ENCODE measurements around the gene TAAR9. TPM values are rescaled to one million over a fixed set of nuclear protein-coding genes. Genes with fewer than 3 reads are reported as not detected.

TAAR9 gene
- polyA plus RNA-seq, 1 of the 3 experiments (the other 2 are of a cell fraction): not detected

- no peak for TF ChIP-seq RAD21 (IDR thresholded peaks at IDR 0.05; ENCODE audit: low read length)
- TF ChIP-seq USF1 (IDR thresholded peaks at IDR 0.05; ENCODE audit: borderline replicate concordance, low read depth): no peak
- no peak for TF ChIP-seq PBX3 (IDR thresholded peaks at IDR 0.05)
- no peak for TF ChIP-seq JUND (IDR thresholded peaks at IDR 0.05)
- TF ChIP-seq FOXJ3 (CRISPR knock-in tag; IDR thresholded peaks at IDR 0.05): no peak
Measured at GRCh38 chr6:132584698-132585097, 46.6 kb downstream of the TAAR9 start (continued).

- ChIA-PET POLR2A (no interaction called here), CTCF (no interaction called here)
- Histone ChIP-seq H3K4me1 (ENCODE audit: control insufficient read depth in 1 of 2, insufficient read depth in 2 of 2, low read depth in 1 of 2, low read length in 1 of 2) (no peaks in the 10 kb centered on the region), H4K20me1 (ENCODE audit: insufficient read depth) (no peaks in the 10 kb centered on the region), H3K79me2 (ENCODE audit: insufficient read depth) (no peaks in the 10 kb centered on the region), H3K4me2 (no peak overlapping the region), H3K9me3 (no peaks in the 10 kb centered on the region), H3K9me2 (no peaks in the 10 kb centered on the region), H3K27me3 (ENCODE audit: insufficient read depth) (no peaks in the 10 kb centered on the region; the same call in 1 of the 2 replicates), H3K27ac (ENCODE audit: low read depth in 2 of 2, low read length in 1 of 2) (no peak overlapping the region), H3K4me3 (ENCODE audit: low read depth in 2 of 2, low read length in 1 of 2) (no peak overlapping the region), H2AFZ (ENCODE audit: low read depth) (no peak overlapping the region), H3K9ac (no peak overlapping the region), H3F3A (replicated peaks; ENCODE audit: insufficient read depth) (no peaks in the 10 kb centered on the region), H3K36me3 (replicated peaks in 1 of 2; ENCODE audit: control insufficient read depth in 1 of 2, insufficient read depth in 2 of 2, low read length in 1 of 2) (no peaks in the 10 kb centered on the region)
- no peak for DNase-seq
- WGBS (ENCODE audit: low lambda C conversion rate): 3% methylated on average over 2 of the region's 2 CpGs
- TF ChIP-seq YY1 (IDR thresholded peaks at IDR 0.05; ENCODE audit: low read depth): no peak
- TF ChIP-seq CTCF (IDR thresholded peaks at IDR 0.05): no peak
- no peak for TF ChIP-seq FOXM1 (IDR thresholded peaks at IDR 0.05; ENCODE audit: low read depth)
- no peak for TF ChIP-seq SMC3 (IDR thresholded peaks at IDR 0.05; ENCODE audit: low read depth, low read length)
- TF ChIP-seq RFX5 (IDR thresholded peaks at IDR 0.05; ENCODE audit: low read length): no peak
- TF ChIP-seq RXRA (IDR thresholded peaks at IDR 0.05; ENCODE audit: borderline replicate concordance, low read depth): no peak
Measured at GRCh38 chr6:132587424-132587823, 49.3 kb downstream of the TAAR9 start.

Small RNA genes lying within 50 kb of the gene (small RNA-seq; reads per million reads assigned to genes)
- 0 reads per million in 7 experiments for gene TAAR7P

Other genes with a start within 250 kb of the TAAR9 start
- gene MOXD1, start 136.8 kb upstream of the TAAR9 start, polyA plus RNA-seq (2012; rRNA removed): 252 and 379 TPM in 2 replicates
- 12.8 and 16.0 TPM in 2 replicates for gene STX7, start 25.2 kb upstream of the TAAR9 start, polyA plus RNA-seq (2012; rRNA removed)
- gene TAAR8, start 14.4 kb downstream of the TAAR9 start, polyA plus RNA-seq (2012; rRNA removed): not detected in 2 replicates
- gene TAAR6, start 32.0 kb downstream of the TAAR9 start, polyA plus RNA-seq (2012; rRNA removed): not detected in 2 replicates
- gene TAAR5, start 51.5 kb downstream of the TAAR9 start, polyA plus RNA-seq (2012; rRNA removed): not detected in 2 replicates
- gene TAAR2, start 86.0 kb downstream of the TAAR9 start, polyA plus RNA-seq (2012; rRNA removed): not detected in 2 replicates
- gene TAAR1, start 120.9 kb downstream of the TAAR9 start, polyA plus RNA-seq (2012; rRNA removed): not detected in 2 replicates
- gene VNN1, start 175.8 kb downstream of the TAAR9 start, polyA plus RNA-seq (2012; rRNA removed): not detected in 2 replicates
- gene VNN2, start 219.6 kb downstream of the TAAR9 start, polyA plus RNA-seq (2012; rRNA removed): not detected in 2 replicates

All from SK-N-SH (cell line).